ENCODE measurements around the gene CACNA1C. TPM values are rescaled to one million over a fixed set of nuclear protein-coding genes. Genes with fewer than 3 reads are reported as not detected.

CACNA1C gene
- total and polyA plus RNA-seq, 2 of the 4 experiments (the other 2 are of a cell fraction), result 1.6 to 2.6 TPM

DNA sequence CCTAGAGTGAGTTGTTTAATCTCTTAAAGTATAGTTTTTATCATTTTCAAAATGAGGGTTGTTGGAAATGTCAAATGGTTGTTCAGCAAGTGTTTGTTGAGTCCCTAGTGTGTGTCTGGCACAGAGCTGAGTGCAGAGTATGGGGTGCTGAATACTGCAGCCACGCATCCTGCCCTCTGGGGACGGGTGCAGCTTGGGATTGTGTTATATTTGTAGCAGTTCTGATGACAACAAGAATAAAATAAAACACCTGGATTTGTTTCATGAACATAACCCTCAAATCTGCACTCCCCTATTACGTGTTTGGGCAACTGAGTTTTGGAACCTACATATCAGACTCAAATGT, 127.9 kb downstream of the CACNA1C start:
- no peak overlapping the region for H3K4me3 ChIP-seq (ENCODE audit: insufficient read depth, low read depth, low read length)
- peak overlapping the region; percentile 67; the same call in 1 of the 3 replicates for H2BK15ac ChIP-seq (ENCODE audit: low read depth, low read length)
- peak overlapping the region; percentile 68 for H3K27ac ChIP-seq (ENCODE audit: insufficient read depth, low read length)
- peak overlapping the region; percentile 54 for H2AFZ ChIP-seq (replicated peaks; ENCODE audit: low read length, poor library complexity)
- peak overlapping the region; percentile 49; the same call in 1 of the 2 replicates for H4K5ac ChIP-seq (ENCODE audit: low read depth, low read length)
- intact Hi-C loops (cut with micrococcal nuclease) (loop anchor here (1.0 to 5.0 kb wide), 5 partner anchors 68 to 402 kb away; partner anchors contain the start of gene CACNA1C), dilution Hi-C loops (cut with HindIII; ENCODE audit: low sequenced_read_pairs, unreplicated experiment) (no loop called here), in situ Hi-C loops (cut with MboI; ENCODE audit: low sequenced_read_pairs) (no loop called here)
- peak overlapping the region; percentile 11; the same call in 1 of the 2 replicates for H3K4me2 ChIP-seq (ENCODE audit: low read depth, low read length)
- no peak for TF ChIP-seq CEBPB (IDR thresholded peaks at IDR 0.05; ENCODE audit: low read depth, low read length)
- no peak for TF ChIP-seq FOS (IDR thresholded peaks at IDR 0.05; ENCODE audit: low read depth, low read length)
- TF ChIP-seq CHD1 (IDR thresholded peaks at IDR 0.05; ENCODE audit: low read depth, low read length), result no peak
- TF ChIP-seq SMC3 (IDR thresholded peaks at IDR 0.05; ENCODE audit: low read depth, low read length), result no peak
- TF ChIP-seq MAFK (IDR thresholded peaks at IDR 0.05; ENCODE audit: low read depth, low read length), result no peak
- TF ChIP-seq, protein P1, sequence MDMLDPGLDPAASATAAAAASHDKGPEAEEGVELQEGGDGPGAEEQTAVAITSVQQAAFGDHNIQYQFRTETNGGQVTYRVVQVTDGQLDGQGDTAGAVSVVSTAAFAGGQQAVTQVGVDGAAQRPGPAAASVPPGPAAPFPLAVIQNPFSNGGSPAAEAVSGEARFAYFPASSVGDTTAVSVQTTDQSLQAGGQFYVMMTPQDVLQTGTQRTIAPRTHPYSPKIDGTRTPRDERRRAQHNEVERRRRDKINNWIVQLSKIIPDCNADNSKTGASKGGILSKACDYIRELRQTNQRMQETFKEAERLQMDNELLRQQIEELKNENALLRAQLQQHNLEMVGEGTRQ (IDR thresholded peaks at IDR 0.05; ENCODE audit: low read depth, low read length), result no peak
- TF ChIP-seq, protein P2, sequence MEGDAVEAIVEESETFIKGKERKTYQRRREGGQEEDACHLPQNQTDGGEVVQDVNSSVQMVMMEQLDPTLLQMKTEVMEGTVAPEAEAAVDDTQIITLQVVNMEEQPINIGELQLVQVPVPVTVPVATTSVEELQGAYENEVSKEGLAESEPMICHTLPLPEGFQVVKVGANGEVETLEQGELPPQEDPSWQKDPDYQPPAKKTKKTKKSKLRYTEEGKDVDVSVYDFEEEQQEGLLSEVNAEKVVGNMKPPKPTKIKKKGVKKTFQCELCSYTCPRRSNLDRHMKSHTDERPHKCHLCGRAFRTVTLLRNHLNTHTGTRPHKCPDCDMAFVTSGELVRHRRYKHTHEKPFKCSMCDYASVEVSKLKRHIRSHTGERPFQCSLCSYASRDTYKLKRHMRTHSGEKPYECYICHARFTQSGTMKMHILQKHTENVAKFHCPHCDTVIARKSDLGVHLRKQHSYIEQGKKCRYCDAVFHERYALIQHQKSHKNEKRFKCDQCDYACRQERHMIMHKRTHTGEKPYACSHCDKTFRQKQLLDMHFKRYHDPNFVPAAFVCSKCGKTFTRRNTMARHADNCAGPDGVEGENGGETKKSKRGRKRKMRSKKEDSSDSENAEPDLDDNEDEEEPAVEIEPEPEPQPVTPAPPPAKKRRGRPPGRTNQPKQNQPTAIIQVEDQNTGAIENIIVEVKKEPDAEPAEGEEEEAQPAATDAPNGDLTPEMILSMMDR (conservative IDR thresholded peaks at IDR 0.05; ENCODE audit: low read depth, low read length), result no peak
- no peak for TF ChIP-seq BHLHE40 (IDR thresholded peaks at IDR 0.05; ENCODE audit: low read depth, low read length)
- TF ChIP-seq RFX5 (IDR thresholded peaks at IDR 0.05; ENCODE audit: low read depth, low read length), result no peak
- no peak for TF ChIP-seq NFE2L2 (IDR thresholded peaks at IDR 0.05; ENCODE audit: low read depth, low read length)
- no peak for TF ChIP-seq POLR2A (IDR thresholded peaks at IDR 0.05; ENCODE audit: low read depth, low read length)
- H2AK5ac ChIP-seq (ENCODE audit: low read depth, low read length), result peak overlapping the region; percentile 91
- H4K91ac ChIP-seq (ENCODE audit: insufficient read depth, low read depth, low read length), result peak overlapping the region; percentile 45
- peak overlapping the region; percentile 84 for H2BK120ac ChIP-seq (ENCODE audit: low read depth, low read length)
- H3K79me1 ChIP-seq (ENCODE audit: low read depth in 1 of 2, low read length in 2 of 2), result peaks cover 0 to 21% of the 10 kb centered on the region in 2 experiments; a peak in 2 of 4 replicates
- BruUV-seq (replicated peaks), result no TSS peak
- H2BK5ac ChIP-seq (ENCODE audit: low read depth, low read length, poor library complexity, severe bottlenecking), result peak overlapping the region; percentile 17
- no CpG with 5 or more reads among the region's 3 CpGs for WGBS, 2 experiments (ENCODE audit: extremely low coverage in 2 of 2, insufficient read length in 1 of 2)
- peak overlapping the region; percentile 33; the same call in 1 of the 2 replicates for H3K56ac ChIP-seq (ENCODE audit: extremely low read depth, insufficient read depth, low read length)
- H3K9me3 ChIP-seq (ENCODE audit: control insufficient read depth, insufficient read depth, low read length), result no peaks in the 10 kb centered on the region
- H3K14ac ChIP-seq (replicated peaks; ENCODE audit: low read depth, low read length), result peak overlapping the region; percentile 74
- peak; percentile 12 for ATAC-seq (ENCODE audit: low read depth)
- H3K9ac ChIP-seq (ENCODE audit: low read depth, low read length), result no peak overlapping the region
- peak overlapping the region; percentile 77 for H2BK20ac ChIP-seq (ENCODE audit: low read depth, low read length)
- DNase-seq, result no peak
- H4K20me1 ChIP-seq (ENCODE audit: insufficient read depth, low read length), result no peaks in the 10 kb centered on the region
- no peaks in the 10 kb centered on the region for H3K36me3 ChIP-seq (ENCODE audit: control insufficient read depth, insufficient read depth, low read length)
- peak overlapping the region; percentile 75 for H3K18ac ChIP-seq (ENCODE audit: low read depth, low read length)
- peak overlapping the region; percentile 85 for H3K4ac ChIP-seq (ENCODE audit: low read depth, low read length)
- peak overlapping the region; percentile 32; the same call in 1 of the 2 replicates for H3K23ac ChIP-seq (ENCODE audit: low read depth, low read length)
- H2AK9ac ChIP-seq (replicated peaks; ENCODE audit: low read depth, low read length, poor library complexity), result no peak overlapping the region
- H3K9me1 ChIP-seq (ENCODE audit: insufficient read depth, low read length), result peaks cover 20% of the 10 kb centered on the region
- H3K4me1 ChIP-seq (ENCODE audit: control insufficient read depth, insufficient read depth, low read length), result peaks cover 24% of the 10 kb centered on the region
- H4K8ac ChIP-seq (ENCODE audit: low read depth in 2 of 2, low read length in 2 of 2), result peak overlapping the region in 1 of 2 experiments; percentile 71; a peak in 2 of 4 replicates
- H3K27me3 ChIP-seq (ENCODE audit: control insufficient read depth, insufficient read depth, low read length), result no peaks in the 10 kb centered on the region
- POLR2A ChIA-PET (ENCODE audit: unreplicated experiment), result interaction anchor here (0.7 kb wide), 1 partner anchor 1609 kb away, joined by 3 read pairs; no protein-coding TSS in a partner anchor
- CTCF ChIA-PET, result no interaction called here

Data from IMR-90 (cell line).